ENCODE measurements around the gene ADAM15.

DNA sequence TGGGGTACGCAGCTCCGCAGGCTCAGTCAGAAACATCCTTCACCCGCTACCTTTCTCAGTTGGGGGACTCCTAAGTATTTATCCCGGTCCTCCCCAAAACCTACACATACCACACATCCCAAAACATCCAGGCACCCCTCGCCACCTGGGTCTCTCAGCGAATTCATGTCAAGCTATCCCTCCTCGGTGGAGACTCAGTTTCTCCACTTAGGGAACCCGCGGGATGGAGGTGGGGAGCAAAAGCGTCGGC is 49.8 kb upstream of the ADAM15 start:
- TF ChIP-seq CTCF (IDR thresholded peaks at IDR 0.05) (no peak), ZFX (IDR thresholded peaks at IDR 0.05; ENCODE audit: borderline replicate concordance) (no peak)

All from 22Rv1 (cell line).